AG09319 (cell line): ENCODE data around the gene NHSL2.

Source experiments
- DNase-seq: peaks from one replicate; pipeline ENCODE4 v3.0.0-alpha.2; 2010; ENCODE audit warnings: low read depth; ENCODE audit errors: extremely low read depth
- CTCF ChIP-seq: IDR thresholded peaks from 2 replicates; pipeline ENCODE4 v1.5.1; 2011; ENCODE audit warnings: low read depth, mild to moderate bottlenecking, inconsistent platforms, low read length, moderate library complexity

NHSL2 gene

GRCh38 chrX:71941776-71942175 lies 31.1 kb downstream of the NHSL2 start:
- TF ChIP-seq CTCF, result no peak
- no peak for DNase-seq

GRCh38 chrX:71944369-71944768 lies 33.7 kb downstream of the NHSL2 start:
- TF ChIP-seq CTCF, result no peak
- DNase-seq, result no peak

DNA sequence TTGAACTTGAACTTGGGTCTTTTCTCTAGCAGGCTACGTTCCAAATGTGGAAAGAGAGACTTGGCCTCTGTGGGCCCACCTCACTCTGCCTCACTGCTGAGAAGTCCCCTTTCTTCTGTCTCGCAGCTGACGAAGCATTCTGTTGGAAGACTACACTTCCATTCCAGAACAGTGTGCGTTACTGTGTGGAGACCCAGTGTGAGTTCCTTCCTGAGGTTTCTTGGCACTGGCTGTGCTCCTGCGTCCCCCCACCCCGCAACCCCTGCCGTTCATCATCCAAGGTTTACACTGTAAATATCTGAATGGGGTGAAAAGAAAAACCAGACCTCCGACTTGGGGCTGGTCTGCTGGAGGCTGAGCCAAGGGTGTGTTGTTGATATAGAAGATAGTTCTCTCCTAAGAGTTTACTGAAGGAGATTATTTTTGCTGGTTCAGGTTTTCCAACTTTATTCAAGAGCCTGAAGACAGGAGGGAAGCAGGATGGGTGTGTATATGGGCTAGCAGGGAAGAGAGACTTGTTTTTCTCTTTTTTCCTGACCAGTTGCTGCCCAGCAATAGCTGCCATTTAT lies 34.7 kb downstream of the NHSL2 start:
- DNase-seq, result no peak
- no peak for TF ChIP-seq CTCF

DNA sequence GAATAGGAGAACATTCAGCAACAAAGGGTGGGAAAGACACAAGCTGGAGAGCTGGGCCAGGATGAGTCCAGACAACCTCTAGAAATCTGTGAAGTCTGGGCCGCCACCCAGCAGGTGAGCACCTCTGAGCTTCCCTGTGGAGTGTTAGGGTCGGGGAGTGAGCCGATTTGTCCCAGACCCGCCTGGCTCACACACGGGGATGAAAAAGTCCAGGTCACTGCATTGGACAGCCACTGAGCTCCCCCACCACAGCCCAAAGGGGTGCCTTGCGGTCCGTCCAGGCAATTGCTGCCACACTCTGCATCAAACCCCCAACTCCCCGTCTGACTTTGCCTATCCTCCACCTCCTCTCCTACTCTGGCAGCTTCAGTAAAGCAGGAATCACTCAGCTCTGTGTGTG lies 38.7 kb downstream of the NHSL2 start:
- TF ChIP-seq CTCF, result no peak
- DNase-seq, result no peak

DNA sequence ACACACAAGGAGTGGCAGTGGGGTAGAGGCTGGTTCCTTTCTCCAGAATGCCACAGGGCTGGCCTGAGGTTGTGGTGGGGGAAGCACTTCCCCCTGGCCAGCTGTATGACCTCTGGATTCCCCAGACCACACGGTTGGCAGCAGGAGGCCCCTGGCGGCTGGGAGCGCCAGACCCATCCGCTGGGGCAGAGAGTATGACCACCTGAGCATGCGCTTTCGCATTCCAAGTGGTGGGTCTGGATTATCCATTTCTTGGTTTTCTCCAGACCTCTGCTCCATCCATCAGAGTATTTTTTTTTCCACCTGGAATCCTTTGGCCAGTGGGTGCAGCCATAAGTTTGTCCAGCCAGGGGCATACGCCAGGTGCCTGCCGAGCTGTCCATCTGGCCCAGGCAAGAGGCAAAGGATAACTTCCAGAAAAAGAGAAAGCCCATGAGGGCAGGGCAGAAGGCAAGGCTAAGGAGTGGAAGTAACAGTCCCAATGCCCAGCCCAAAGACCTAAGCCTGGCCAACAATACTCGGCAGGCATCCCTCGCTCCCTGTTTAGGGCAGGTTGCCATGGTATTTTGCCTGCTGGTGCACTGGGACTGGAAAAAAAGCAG lies 39.3 kb downstream of the NHSL2 start:
- no peak for TF ChIP-seq CTCF
- no peak for DNase-seq

DNA sequence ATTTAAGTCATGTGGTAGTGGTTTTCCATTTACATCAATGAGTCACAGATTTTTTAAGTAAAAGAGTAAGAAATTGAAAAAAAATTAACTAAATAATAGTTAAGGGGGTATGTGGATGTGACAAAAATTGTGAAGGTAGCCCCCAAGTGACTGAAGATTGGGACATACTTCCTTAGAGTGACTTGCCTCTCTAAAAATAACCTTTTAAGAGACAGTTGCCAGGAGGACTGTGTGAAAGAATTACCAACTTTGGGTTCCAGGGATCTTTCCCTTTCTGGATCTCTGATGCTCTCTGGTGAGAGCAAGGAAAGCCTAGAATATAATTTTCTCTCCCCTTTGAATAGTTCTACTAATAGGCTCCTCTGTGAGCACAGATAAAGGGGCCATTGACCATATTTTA lies 42.7 kb downstream of the NHSL2 start:
- no peak for DNase-seq
- no peak for TF ChIP-seq CTCF

- no peak for DNase-seq
- no peak for TF ChIP-seq CTCF
Measured at GRCh38 chrX:71953946-71954345, 43.3 kb downstream of the NHSL2 start.
